IPS DF 19.7 (cell line): Measurements from ENCODE around the gene UBLCP1.
"Not testable (repeated sequence)": the region's sequence is repeated elsewhere in the genome, so short reads cannot be mapped to it uniquely, and the experiment has no call there.

Experiments
- DNase-seq: peaks from one replicate; pipeline ENCODE4 v3.0.0-alpha.2; 2013; ENCODE audit warnings: low read depth, low spot score

The UBLCP1 gene

DNA sequence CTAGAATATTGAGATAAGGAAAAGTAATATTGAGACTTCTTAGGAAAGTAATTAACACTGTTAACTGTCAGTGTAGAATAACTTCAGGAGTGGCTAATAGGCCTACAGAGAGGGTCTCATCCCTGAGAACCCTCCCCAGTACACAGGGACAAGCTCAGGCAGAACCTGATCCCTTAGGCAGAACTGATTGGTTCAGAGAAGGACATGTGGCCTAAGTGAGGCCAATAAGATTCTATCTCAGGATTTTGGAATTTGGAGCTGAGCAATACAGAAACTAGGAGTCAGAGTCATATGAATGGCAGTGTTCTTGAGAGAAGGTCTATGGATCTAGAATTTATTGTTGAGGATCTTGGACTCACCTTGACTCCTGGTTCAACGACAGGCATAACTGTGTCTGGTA lies 10.9 kb upstream of the UBLCP1 start:
- DNase-seq: no peak

DNA sequence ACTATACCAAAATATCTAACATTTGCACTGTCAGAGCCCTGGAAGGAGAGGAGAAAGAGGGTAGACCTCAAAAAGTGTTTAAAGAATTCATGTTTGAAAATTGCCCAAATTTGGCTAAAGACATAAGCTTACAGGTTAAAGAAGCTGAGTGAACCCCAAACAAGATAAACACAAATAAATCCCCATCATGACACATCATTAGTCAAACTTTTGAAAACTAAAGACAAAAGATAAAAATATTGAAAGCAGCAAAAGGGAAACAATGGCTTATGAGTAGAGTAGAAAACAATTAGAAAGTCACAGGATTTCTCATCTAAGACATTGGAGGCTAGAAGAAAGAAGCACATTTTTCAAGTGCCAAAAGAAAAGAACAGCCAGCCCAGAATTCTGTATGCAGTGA lies 6.1 kb upstream of the UBLCP1 start:
- no peak for DNase-seq

DNA sequence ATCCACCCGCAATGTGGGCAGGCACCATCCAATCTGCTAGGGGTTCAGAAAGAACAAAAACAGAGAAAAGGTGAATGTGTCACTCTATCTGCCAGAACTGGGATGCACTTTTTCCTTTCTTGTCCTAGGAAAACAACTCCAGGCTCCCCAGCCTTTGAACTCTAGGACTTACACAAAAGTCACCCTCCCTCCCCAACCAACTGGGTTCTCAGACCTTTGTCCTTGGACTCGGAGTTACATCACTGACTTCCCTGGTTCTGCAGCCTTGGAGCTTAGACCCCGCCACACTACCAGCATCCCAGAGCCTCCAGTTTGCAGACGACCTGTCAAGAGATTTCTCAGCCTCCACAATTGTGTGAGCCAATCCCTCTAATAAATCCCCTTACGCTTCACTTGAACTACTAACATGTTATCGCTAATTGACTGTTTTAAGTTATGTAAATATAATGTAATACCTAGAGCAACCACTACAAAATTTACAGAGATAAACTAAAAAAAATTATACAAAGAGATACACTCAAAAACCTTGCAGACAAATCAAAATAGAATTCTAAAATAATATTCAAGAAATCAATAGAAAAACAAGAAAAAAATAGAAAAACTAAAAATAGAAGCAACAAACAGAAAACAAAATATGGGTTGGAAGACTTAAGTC lies 5.3 kb upstream of the UBLCP1 start:
- DNase-seq: no peak

DNA sequence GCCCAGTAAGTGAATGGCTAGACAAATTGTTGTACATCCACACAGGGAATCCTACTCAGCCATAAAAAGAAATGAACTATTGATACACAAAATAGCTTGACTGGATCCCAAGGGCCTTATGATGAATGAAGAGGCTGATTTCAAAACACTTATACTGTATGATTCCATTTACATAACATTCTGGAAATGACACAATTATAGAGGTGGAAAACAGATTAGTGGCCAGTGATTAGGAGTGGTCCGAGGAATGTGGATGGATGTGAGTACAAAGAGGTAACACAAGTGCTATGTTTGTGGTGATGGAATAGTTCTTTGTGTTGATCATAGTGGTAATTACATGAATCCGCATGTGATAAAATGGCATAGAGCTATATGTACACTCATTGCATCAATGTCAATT lies 4.7 kb upstream of the UBLCP1 start:
- no peak for DNase-seq

DNA sequence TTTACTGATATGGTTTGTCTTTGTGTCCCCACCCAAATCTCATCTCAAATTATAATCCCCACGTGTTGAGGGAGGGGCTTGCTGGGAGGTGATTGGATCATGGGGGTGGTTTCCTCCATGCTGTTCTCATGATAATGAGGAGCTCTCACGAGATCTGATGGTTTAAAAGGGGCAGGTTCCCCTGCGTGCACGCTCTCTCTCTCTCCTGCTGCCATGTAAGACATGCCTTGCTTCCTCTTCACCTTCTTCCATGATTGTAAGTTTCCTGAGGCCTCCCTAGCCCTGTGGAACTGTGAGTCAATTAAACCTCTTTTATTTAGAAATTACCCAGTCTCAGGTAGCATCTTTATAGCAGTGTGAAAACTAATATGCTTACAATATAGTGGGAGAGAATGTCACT lies 2.9 kb upstream of the UBLCP1 start:
- DNase-seq: not testable (repeated sequence)

DNA sequence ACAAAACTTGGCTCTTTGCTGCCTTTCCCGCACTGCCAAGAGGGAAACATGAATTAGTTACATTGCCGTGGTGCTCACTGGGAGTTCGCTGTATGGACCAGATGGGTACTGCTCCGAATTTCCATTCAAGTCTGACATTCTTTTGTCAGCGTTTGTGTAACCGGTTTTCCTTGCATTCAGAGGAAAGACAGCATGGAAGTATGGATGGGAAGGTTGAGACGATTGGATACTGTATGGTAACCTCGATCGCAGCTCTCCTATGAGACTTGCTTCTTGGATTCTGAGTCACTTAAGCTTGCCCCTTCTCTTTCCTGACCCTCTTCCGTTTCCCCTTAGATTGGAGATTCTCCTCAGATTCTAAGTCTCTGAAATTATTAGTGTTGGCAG lies 625 bp upstream of the UBLCP1 start:
- no peak for DNase-seq

DNA sequence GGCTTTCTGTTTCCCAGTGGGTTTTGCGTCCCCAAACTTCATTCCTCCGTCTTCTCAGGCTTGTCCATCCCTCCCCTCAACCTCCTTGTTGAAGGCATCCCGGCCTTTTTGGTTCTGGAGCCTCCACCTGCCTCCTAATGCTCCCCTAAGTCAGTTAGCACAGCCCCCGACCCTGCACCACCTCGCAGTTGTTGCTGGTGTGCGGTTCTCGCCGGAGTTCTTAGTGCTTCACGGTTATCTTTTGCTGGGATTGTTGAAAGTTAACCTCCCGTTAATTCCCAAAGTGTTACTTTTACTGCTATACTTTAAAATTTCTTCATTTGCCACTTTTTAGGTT lies 447 bp downstream of the UBLCP1 start:
- no peak for DNase-seq

DNA sequence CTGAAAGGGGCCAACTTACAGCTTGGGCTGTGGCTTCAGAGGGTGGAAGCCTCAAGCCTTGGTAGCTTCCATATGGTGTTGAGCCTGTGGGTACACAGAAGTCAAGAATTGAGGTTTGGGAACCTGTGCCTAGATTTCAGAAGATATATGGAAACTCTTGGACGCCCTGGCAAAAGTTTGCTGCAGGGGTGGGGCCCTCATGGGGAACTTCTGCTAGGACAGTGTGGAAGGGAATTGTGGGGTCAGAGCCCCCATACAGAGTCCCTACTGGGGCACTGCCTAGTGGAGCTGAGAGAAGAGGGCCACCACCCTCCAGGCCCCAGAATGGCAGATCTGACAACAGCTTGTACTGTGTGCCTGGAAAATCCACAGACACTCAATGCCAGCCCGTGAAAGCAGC lies 3.7 kb downstream of the UBLCP1 start:
- DNase-seq: not testable (repeated sequence)

DNA sequence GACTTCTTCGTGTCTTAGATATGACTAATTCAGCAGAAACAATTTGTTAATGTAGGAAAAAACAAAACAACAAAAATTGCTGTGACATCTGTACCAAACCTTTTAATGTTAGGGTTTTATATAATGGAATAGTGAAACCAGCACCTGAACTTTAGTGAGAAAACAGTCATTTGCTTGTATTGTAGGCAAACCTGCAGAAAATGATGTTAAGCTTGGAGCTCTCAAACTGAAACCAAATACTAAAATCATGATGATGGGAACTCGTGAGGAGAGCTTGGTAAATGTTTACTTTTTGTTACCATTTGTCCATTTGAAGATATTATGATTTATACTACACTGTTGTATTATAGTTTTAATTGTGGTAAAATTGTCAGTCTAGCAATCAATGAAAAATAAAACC lies 6.6 kb downstream of the UBLCP1 start:
- DNase-seq: no peak

DNA sequence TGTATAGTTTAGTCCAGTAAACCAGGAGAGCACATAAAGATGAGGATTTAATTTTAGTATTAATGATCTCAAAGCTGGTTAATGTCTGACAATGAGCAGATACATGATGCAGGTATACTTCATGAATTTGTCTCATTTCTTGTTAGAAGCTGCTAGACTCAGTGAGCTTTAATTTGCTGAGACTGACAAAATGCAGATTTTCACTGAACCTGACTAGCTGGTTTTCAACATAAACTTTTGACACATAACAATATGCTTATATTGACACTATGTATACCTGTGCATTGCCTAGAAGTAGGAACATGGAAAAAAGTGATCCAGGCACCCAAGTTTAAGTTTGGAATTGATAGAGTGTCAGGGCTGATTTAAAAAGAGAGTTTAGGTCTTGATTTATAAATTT lies 10.8 kb downstream of the UBLCP1 start:
- no peak for DNase-seq

DNA sequence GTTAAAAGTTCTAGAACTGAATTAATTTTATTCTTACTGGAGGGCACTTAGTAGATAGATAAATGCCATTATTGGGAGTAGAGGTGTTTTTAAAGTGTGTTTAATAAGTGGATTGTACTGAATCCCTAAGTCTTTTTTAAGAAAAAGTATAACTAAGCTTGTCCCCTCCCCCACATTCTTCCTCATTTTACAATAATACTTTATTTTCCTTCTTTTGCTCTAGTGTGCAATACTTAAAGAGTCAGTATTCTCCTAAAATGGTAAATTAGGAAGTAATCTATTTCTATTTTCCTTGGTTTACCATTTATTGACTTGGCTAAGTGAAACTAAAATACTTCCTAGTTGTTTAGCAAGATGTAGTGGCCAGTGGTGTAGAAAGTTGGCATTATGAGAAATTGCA lies 11.6 kb downstream of the UBLCP1 start:
- no peak for DNase-seq

DNA sequence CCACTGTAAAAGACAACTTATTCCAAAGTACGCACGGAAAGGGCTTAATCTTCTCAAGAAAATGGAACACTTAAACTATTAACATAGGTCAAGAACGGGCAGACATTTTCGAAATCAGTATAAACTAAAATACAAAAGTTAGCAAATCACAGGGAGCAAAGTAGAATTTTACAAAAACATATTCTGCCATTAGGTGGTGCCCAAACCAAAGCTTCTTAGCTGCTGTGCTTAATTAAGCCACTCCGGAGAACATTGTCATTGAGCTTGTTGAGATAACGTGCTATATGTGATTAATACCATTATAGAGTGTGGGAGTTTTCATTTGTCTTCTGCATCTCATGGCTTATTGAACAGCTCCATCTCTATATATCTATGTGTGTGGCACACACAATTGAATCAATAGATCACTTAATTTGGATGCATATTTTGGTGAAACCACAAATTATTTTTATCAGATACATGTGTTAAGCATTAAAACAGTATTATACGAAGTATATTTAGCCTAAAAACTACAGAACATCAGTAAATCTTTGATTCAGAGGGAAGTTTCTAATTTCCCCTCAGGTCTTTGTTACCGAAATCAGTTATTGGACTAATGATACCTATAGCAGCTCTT lies 23.4 kb downstream of the UBLCP1 start:
- DNase-seq: no peak

DNA sequence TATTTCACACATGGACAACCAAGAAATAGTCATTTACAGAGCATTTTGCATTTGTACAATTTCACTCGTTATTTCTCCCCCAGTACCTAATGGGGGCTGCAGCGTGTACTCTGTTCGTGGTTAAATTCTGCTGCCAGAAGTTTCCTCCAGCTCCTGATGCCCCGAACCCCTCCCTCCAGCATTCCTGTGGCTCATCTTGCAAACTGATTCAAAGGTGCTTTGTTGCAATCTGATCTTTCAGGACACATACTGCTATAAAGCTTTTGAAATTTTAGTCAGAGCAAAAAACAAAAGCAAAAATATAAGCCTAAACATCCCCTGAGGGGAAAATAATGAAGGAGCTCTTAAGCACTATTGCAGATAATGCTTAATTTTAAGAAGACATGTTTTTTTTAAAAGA lies 27.7 kb downstream of the UBLCP1 start:
- no peak for DNase-seq

DNA sequence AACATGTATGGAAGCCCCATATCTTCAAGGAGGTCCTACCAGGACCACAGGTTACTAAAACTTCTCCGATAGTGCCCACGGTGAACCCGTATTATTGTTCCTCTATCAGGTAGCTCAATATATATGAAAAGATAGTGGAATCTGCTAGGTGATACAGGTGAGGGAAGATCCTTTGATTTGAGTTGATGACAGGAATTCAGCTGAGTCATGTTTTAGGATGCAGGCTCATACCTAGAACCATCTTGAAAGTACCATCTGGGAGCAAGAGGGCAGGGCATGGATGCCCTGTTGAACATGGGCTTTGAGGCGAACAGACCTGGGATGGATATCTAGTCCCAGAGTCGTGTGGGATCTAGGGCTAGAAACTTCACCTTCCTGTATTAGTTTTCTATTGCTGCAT lies 31.8 kb downstream of the UBLCP1 start:
- DNase-seq: no peak

DNA sequence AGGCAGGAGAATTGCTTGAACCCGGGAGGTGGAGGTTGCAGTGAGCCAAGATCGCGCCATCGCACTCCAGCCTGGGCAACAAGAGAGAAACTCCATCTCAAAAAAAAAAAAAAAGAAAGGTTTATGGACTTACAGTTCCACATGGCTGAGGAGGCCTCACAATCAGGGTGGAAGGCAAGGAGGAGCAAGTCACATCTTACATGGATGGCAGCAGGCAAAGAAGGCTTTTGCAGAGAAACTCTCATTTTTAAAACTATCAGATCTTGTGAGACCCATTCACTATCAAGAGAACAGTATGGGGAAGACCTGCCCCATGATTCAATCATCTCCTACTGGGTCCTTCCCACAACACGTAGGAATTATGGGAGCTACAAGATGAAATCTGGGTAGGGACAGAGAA lies 34.2 kb downstream of the UBLCP1 start:
- not testable (repeated sequence) for DNase-seq

DNA sequence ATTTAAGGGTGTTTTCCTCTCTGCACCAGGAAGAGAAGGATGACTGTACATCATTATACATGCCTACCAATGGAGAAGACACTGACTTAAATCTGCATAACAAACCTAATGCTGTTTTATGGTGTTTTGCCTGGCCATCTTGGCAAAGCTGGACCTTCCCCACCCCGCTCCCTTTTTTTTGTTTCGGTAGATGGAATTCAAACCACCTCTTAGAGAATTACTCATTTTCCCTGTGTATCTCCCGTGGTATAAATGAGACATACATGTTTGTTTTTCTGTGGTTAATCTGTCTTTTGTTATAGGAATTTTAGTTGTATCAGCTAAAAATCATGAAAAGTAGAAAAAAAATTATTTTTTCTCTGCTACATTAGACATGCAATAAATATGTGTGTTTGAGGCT lies 38.4 kb downstream of the UBLCP1 start:
- DNase-seq: no peak

DNA sequence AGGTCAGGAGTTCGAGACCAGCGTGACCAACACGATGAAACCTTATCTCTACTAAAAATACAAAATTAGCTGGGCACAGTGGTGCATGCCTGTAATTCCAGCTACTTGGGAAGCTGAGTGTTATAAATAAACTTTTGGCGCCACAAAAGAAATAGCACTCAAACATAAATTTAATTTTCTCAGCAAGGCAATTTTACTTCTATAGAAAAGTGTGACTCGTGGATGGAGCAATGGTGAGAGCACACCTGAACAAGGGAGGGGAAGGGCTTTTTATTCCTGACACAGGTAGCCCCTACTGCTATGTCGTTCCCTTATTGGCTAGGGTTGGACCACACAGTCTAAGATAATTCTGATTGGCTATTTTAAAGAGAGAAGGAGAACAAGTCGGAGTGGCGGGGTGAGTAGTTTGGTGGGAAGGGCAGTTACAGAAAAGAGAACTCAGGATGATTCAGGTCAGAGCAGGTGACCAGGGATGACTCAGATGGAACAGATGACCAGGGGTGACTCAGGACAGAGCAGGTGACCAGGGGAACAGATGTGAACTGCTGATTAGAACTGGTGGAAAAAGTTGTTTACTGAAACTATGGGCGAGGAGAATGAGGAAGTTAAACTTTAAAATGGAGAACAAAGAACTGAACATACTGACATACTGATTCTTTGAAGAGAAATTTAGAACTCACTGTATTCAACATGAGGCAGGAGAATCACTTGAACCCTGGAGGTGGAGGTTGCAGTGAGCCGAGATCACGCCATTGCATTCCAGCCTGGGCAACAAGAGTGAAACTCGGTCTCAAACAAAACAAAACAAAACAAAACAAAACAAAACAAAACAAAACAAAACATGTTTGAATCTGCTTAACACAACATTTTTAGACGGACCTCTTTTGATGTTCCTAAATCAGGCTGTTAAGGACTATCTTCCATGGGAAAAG lies 39.1 kb downstream of the UBLCP1 start:
- DNase-seq: not testable (repeated sequence)

DNA sequence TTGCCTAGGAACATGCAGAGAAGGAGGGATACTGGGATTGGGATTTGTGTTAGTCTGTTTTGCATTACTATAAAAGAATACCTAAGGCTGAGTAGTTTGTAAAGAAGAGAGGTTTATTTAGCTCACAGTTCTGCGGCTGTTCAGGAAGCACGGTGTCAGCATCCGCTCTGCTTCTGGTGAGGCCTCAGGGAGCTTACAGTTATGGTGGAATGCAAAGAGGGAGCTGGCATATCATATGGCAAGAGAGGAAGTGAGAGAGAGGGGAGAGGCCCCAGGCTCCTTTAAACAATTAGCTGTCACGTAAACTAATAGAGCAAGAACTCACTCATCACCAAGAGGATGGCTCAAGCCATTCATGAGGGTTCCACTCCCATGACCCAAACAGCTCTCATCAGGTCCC lies 40.2 kb downstream of the UBLCP1 start:
- DNase-seq: no peak

DNA sequence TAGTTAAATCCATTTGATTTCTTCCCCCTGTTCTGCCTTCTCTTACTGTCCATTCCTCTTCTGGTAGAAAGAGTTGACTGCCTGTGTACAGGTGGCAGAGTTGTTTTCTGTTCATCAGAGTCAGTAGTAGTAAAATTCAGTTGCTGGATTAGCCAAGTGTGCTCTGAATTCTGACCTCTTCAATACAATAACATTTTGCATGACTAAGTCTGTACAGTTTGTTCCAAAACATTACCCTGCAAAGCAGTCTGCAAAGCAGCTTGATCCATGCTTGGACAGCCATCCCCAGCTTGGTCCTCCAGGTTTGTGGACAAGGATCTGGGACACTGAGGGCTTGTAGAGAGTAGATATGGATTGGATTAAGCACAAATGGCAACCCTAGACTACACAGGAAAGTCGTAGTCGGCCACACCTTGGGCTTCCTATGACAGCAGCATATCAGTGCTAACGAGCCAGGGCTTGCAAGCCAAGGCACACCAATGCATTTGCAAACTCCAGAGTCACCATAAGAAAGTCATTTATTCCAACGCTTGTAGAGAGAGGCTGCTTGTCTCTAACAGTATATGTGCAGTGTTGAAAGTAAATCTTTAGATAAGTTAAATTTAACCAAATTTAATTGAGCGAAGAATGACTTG lies 42.0 kb downstream of the UBLCP1 start:
- no peak for DNase-seq

DNA sequence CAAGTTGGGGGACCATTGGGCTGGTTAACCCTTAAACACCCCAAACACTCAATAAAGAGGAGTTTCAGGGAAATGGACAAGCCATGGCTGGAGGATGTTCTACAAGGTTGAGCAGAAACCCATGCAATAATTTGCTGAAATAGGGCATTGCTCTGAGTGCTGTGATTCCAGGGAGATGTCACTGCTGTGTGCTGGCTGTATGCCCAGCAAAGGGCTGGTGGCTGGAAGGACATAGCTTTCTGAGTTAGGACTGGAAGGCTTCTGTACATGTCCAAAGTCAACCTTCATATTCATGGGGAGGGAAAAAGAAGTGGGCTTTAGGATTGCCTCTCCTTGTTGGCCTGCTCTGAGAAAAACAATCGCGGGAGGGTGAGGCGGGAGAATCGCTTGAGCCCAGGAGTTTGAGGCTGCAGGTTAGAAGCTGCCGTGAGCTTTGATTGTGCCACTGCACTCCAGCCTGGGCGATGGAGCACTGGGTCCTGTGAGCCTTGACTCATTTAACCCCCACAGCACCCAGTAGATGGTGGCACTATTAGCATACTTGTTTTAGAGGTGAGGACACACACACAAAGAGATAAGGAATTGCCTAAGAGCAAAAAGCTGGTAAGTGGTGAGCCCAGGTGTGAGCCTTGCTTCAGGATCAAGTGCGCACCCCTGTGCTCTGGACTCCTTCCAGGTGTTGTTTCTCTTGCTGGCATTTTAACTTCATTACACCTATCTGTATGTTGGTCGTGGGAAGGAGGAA lies 46.8 kb downstream of the UBLCP1 start:
- DNase-seq: no peak

DNA sequence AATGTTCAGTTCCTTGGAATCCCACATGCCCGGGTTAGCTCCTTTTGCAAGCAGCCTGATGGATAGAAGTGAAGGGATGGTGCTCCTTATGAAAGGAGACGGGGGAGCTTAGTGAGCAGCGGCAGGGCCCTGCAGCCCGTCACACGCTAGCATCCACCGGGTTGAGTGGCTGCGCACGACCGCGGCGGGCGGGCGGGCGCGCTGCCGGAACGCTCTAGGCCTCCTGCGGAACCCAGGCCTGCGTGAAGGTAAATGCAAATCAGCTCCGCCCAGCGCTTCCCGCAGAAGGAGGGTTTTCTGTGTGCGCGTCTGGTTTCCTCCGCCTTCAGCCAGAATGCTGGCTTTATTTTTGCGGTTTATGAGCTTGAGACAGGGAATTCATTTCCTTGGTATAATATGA lies 47.4 kb downstream of the UBLCP1 start:
- no peak for DNase-seq

DNA sequence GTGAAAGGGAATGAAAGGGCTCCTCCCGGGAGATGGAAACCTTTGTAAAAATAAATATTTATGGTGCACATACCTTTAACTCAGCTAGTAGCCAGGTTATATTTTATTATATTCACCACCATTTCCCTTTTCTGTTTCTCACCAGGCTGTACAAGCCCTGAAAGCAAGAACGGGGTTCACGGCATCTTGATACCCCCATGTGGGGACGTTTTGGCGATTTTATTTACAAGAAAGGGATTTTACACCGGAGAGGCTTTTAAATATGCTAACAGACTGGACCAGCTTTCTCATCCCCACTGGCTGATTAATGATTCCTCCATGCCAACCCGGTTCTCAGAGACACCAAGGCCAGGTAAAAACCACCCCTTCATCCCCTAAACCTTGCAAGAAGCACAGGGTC lies 48.0 kb downstream of the UBLCP1 start:
- DNase-seq: no peak
